Frontal cortex (tissue), 4 donors: Measurements from ENCODE around the gene FGGY. TPM values are rescaled to one million over a fixed set of nuclear protein-coding genes. Genes with fewer than 3 reads are reported as not detected.

Experiments used
- DNase-seq, 2 donors: peaks; one replicate each; pipeline ENCODE4 v3.0.0; 2012; ENCODE audit warnings: low spot score in 2 of 2
- FAIRE-seq: peaks from 2 replicates; lab custom pipeline; 2012; peaks lifted over from hg19 to GRCh38; lab: Jason Lieb, UNC
- total RNA-seq: library from RNA; depleted of rRNA; stranded (reverse); fragments of >200 nt; gene quantifications from one replicate; pipeline ENCODE4 v1.2.3, GENCODE V29; 2014
- donor health status: control.
- donor health status: control.
- donor health status: control.

FGGY gene
- total RNA-seq, 1 donor from 2014 or later, result 27.3 TPM

DNA sequence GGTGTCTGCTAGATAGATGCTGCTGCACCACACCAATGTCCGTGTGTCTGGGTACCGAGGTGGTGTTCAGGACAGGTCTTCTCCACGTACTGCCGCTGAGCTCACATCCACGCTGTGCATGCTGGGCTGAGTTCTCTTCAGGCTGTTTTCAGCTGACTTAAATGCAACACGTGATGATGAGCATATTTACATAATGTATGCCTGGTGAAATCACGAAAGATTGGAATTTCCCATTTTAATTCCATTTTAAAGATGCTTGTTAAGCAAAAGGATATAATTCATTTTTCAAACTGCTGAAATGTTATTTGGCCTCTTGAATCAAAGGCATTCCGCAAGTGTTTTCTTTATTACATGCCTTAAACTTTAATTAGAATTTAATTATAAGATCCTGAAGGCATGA lies 107.9 kb downstream of the FGGY start:
- no peak for FAIRE-seq

DNA sequence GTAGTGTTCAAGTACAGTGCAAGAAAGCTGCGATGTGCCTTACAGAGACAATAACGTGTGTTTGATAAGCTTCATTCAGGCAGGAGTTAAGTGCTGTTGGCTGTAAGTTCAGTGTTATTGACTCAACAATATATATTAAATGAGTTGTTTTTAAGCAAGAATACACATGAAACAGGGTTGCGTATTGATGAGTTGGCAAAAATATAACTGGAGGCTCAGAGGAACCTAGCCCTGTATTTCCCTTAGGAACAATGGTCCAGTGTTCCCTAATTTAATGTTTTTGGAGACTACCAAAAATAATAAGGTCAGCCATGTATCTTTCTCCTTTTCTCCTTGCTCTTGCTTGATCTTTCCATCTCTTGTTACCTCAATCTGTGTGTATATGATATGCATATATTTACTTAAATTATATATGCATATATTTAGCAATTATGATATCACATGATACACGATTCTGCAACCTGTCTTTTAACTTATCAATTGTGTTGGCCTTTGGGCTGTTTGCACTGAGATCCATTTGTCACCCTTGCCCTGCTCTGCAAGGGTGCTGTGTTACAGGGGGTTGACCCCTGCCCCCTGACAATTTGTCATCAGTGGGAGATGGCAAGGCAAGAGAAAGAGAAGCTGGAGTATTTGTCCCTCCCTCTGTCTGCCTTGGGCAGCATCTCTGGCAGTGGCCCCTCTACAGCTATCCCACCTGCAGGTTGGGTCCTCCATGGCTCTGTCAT lies 109.7 kb downstream of the FGGY start:
- FAIRE-seq (no peak), DNase-seq (no peak)

More for the DNA sequence above, 107.9 kb downstream of the FGGY start:
- DNase-seq, result no peak

DNA sequence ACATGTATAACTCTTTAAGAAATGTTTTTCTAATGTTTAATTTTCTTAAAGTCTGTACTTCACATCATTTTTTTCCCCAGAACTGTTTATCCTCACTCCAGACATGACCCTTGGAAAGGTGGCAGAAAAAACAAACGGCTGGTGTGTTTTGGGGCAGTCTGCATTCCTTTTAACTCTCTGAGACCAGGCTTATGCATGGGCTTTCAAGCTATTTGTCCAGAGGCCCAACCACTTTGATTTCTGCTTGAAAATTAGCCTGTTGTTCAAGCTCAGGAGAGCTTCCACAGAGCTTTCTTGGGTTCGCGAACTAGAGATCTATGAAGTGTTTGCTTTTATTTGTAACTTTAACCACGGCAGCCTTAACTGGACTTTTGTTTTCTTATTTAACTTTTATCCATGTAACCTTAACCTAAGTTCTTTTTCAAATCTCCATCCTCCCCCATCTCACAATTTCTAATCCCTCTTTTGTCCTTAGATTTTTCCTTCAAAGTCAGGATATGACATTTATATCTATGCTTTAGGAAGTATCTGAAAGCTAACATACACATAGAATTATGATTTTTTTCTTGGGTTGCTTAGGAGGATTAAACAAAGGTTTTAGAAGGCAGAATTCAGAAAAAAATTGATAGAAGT lies 111.8 kb downstream of the FGGY start:
- DNase-seq, result no peak
- FAIRE-seq, result no peak

DNA sequence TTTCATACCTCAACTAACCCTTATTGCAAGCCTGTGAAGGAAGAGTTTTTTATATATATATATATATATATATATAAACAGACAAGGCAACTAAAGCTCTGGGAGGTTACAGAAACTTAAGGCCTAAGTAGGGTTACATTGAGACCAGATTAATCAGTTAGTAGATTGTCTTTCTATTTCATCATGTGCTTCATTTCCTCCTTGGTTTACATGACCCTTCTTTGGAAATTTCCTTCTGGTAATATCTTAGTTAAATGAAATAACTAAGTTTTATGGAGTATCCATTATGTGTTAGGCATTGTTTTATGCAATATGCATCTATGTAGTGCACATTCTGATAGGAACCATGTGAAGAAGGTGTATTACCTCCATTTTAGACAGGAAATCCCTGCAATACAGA lies 112.7 kb downstream of the FGGY start:
- DNase-seq (no peak), FAIRE-seq (no peak)

DNA sequence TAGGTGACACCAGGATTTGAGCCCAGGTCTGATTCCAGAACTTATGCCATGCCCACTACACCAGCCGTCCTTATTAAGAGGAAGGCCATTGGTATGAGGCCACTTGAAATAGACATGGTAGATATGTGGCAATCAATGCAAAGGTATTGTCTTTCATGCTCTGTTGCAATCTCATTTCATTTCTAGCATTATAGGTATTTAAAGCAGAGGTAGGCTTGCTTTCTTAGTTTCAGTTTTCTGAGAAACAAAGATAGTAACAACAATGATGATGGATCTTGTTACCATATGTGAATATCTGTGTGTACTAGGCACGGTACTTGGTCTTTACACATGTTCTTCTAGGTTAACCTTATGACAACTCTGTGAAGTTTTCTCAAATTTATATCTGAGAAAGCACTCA lies 113.1 kb downstream of the FGGY start:
- FAIRE-seq (no peak), DNase-seq (no peak)

DNA sequence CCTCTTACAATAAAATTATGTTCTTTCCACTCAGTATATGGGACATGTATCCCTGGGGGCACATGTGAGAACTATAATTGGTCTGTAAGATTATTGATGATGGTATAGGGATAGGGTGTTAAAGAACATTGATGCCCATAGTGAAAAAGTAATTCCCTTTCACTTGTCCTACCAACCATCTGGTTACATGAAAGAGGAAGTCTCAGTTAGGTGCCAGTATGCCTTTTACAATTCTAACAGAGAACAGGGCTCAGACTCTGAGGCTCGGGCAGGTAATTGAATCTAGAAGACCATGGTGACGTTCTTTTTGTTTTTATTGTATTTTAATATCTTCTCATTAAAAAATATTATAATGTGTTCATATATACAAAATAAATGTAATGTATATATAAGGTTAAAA lies 113.6 kb downstream of the FGGY start:
- FAIRE-seq (no peak), DNase-seq (no peak)

DNA sequence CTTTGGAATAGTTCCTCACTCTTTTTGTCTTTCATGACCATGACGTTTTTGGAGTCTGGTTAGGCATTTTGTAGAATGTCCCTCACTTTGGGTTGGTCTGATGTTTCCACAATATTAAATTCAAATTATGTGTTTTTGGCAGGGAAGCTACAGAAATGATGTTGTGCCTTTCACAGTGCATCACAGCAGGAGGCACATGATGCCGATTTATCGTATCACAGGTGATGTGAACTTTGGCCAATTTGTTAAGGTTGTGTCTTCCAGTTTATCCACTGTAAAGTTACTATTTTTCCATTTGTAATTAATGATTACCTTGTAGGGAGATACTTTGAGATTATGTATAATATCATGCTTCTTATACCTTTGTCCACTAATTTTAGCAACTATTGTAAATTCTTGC lies 114.3 kb downstream of the FGGY start:
- FAIRE-seq (no peak), DNase-seq (no peak)

DNA sequence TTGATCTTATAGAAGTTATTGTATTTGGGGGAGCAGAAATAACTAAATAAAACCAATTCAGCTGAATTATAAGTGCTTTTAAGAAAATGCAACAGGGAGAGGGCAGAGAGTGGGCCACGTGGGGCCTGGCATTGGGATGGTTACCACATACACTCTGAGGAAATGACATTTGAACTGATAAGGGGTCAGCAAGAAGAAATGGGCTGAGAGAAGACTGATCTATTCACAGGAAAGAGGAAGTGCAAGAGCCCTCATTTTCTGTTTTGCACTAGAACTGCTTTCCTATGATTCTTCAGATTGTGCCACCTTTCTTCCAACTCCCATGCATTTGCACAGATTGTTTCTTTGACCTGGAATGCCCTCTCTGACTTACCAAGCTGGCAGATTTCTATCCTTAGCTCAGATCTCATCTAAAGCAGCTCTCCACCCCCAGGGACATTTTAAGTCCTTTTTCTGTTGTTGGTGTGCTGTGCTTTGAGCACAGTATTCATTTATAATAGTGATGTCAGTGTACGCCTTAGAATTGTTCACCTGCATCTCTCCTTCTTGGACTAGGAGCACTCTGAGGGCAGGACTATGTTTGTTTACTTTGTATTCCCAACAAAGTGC lies 115.9 kb downstream of the FGGY start:
- FAIRE-seq (no peak), DNase-seq (no peak)

DNA sequence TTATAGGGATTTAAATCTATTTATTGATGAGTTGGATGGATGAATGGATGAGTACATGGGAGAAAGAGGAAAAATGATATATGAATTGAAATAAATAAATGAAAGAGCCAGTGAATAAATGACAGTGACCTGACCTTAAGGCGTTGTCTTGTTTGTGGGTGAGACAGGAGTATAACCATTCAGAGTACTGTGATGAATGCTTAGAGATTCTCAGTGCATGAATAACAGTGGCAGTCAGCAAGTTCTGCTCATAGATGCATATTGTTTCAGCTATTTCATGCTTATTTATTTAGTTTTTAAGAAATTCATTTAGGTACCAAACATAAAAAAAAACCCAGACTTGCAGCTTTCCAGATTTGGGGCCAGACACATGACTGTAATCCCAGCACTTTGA lies 116.4 kb downstream of the FGGY start:
- no peak for DNase-seq

DNA sequence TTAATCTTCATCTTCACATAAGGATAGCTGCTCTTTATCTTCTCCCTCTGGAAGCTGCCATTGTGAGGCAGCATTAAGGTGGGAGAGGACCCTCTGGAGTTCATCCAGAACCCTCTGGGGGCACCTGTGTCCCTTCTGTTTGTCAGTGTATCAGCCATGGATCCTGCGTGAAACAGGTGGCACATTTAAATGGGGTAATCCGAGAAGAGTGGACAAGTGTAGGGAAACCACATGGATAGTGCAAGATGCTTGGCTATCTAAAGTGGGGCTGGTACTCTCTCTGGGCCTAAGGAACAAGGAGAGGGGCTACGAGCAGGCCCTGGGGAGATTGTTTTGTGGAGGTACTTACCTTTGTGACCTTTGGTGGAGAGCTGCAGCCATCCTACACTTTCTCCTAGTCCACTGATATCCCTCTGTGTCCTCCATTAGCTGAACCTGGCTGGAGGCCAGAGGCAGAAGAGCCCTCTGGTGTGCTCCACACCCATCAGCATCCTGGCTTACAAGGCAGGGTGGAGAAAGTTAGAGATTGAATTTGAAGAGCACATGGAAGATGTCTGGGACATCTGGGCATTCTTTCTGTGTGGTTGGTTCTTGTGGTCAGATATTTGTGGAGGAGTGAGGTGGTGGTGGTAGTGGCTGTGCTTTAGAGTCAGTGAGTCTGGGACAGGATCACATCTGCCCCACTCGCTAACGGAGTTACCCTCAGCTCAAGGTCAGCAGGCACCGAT lies 117.7 kb downstream of the FGGY start:
- no peak for DNase-seq
- FAIRE-seq, result no peak

More for the DNA sequence above, 116.4 kb downstream of the FGGY start:
- no peak for FAIRE-seq

DNA sequence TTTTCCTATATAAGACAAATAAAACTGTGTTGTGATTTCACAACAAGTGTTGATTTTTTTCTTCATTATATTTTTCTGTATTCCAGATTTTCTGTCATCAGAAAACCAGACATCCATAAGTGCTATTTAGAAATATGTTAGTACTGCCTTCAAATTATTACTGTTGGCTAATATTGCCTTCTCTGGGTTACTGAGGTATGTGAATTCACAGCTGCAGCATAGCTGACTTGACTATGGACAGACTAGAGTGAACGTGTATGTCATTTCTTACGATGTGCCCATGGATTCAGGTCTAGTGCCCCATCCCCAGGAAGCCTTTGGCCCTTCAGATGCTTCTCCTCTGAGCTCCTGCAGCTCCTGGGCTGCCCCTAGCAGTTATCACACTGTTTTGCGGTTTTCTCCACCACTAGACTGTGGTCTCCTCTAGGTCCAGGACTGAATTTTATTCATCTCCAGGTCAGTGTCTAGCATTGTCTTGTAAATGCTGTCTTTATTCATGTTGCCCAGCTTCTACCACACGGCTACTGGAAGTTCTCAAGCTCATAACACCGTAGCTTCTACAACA lies 118.5 kb downstream of the FGGY start:
- no peak for FAIRE-seq

DNA sequence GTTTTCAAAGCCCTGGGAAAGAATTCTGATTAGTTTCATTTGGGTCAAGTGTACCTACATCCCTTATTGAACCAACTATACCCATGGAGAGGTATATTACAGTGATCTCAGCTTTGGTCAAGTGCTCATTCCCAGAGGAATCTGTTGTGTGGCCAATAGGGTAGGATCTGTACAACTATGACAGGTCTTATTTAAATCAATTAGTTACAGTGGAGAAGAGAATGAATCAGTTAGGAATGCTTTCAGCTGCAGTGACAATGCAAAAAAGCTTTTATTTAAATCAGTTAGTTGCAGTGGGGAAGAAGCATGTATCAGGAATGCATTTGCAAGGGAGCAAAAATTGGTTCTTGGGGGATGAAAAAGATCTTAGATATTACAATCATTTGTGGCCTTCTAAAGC lies 119.0 kb downstream of the FGGY start:
- DNase-seq, result no peak

More for the DNA sequence above, 118.5 kb downstream of the FGGY start:
- no peak for DNase-seq

DNA sequence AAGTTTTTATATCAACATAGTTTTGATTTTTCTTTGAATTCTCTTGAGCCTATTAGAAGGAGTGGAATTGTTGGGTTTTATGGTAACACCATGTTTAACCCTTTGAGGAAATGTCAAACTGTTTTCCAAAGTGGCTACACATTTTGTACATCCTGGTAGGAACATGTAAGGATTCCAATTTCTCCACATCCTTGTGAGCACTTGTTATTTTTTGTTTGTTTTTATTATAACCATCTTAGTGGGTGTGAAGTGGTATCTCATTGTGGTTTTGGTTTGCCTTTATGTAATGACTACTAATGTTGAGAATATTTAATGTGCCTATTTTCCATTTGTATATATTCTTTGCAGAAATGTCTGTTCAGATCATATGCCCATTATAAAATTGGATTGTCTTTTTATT lies 120.5 kb downstream of the FGGY start:
- no peak for DNase-seq
- FAIRE-seq, result no peak

More for the DNA sequence above, 119.0 kb downstream of the FGGY start:
- FAIRE-seq, result no peak

DNA sequence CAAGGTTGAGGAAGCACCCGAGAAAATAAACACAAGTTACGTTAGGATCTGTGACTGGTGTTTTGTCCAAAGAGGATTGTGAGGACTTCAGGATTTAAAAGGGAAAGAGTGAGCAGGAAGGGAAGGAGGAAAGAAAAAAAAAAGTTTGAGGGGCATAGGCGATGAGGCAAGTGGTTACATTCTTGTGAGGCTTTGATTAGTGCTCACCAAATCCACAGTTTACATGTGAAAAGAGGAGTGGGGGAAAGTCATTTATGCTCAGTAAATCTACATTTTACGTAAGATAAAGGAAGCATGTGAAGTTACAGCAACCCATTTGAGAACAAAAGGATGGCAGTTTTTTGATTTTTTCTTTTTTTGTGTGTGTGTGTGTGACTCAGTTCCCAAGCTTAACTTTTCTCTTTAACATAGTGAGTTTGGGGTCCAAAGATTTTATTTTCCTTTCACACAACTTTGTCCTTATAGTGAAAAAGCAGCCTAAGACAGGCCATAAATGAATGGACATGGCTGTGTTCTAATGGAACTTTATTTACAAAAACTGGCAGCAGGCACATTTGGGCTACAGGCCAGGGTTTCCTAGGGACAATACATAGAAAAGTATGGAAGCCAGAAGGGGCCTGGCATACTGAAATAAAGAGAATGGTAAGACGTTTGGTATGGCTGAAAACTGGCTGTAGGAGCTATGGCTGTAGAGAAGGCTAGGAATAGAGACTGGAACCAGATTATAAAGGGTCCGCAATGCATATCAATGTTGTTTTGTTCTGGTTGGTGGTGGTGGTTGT lies 121.7 kb downstream of the FGGY start:
- FAIRE-seq (no peak), DNase-seq (no peak)

DNA sequence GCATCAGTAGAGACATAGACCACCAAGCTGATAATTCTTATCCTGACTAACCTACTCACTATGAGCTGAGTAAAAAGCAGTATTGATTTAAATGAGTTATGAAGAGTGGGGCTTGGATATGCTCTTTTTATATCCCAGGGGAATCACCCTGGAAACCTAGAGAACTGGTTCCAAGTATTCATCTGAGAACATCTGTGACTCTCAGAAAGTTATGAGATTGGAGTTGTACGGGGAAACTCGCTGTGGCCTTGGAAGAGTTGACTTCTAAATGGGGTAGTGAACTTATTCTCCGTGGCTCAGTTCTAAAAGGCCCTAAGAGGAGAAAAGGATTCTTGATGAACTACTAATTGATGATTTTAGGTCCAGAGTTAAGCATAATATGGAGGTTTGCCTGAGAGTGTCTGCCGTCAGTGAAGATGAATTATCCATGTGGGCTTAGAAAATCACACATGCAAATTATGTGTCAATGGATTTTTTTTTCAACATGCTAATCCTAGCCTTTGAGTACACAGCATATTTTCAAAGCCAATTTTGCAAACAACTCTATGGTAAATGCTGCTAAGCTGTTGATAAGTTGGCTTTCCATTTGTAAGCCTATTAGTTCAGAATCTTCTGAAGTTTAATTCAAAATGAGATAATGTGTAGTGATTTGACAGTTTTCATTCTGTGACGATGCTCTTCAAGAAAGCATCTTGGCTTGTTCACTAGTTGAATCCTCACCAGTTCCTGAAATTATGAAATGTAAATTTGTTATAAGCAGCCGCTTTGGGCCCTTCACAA lies 122.7 kb downstream of the FGGY start:
- DNase-seq (no peak), FAIRE-seq (no peak)

DNA sequence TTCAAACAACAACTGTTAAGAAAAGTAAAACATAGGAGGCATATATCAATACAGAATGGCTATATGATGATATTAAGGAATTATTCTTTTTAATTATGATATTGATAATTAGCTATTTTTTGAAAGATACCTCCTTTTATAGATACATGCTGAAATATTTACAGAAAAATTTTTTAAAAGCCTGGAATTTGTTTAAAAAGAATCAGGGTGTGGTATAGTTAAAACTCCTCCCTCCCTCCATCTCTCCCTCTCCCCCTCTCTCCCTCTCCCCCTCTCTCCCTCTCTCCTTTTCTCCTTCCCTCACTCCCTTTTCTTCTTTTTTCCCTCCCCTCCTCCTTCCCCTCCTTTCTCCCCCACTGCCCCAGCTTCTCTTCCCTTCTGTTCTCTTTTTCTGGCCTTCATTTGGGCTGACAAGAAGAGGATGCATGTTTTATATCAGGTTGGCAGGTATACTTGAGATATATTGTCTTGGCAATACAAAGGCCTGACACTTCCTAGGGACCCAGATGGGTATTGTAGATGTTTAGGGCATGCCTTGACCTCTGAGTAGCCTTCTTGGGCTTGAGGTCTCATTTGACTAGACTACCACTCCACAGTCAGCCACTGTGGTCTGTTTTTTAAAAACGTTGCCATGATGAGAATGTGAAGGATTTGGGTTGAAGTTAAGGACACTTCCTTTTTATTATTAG lies 124.5 kb downstream of the FGGY start:
- DNase-seq (no peak), FAIRE-seq (no peak)

DNA sequence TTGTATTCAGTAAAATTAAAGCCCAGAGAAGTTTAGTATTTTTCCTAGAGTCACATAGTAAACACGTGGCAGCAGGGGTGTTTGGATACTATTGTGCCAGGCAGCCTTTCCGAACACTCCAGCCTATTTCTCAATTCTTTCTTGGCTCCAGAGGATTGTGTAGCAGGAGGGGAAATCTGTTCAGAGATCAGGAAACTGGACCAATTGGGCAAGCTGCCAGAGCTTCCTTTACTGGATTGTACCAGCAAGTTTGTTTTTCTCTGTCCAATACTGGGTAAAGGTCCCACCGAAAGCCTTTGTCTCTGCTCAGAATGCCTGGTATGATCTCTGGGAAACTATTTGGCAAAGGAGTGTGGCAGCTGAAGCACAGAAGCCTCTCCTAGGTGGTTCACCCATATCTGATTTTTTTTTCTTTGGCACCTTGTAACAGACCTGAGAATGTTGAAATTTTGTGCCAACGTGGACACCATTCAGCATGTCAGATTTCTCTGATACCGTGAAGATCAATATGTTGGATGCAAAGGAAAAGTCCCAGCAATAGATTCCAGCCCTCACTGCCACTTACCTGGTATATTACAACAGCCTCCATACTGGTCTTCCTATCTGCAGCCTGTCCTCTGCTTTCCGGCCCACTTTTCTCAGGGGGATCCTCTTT lies 126.2 kb downstream of the FGGY start:
- DNase-seq (peak in 1 of 2 donors; percentile 16), FAIRE-seq (no peak)

DNA sequence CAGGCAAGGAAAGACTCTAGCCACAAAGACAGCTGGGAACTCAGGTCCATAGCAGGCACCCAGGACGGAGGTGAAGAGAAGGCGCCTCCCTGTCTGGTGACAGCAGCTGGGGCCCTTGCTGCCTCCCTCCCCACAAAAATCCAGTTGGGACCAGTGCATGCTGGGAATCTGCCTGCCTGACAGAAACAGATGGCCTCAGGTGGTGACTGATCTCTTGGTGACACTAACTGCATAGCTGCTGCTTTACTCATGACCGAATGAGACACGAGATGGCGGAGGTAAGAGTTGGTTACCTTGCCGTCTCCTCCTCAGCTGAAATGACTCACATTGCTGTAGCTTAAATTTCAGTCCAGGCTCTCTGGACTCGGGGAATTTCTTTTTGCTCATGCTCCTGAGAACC lies 130.3 kb downstream of the FGGY start:
- DNase-seq (no peak), FAIRE-seq (no peak)
